Stimulated activated CD8-positive, alpha-beta memory T cell treated with anti-CD3 and anti-CD28 coated beads, Interleukin-15, amount 100 ng/mL, for 48 hours (primary cell): Measurements from ENCODE around the gene AP2B1.

Experiments used
- DNase-seq, 2 donors: peaks; one replicate each; pipeline ENCODE4 v3.0.0-alpha.2; 2020; ENCODE audit warnings: low read depth in 2 of 2

The AP2B1 gene

GRCh38 chr17:35730400-35731005 lies 143.4 kb downstream of the AP2B1 start:
- no peak for DNase-seq

- DNase-seq, result peak; percentile 17 to 23
Measured at GRCh38 chr17:35731239-35731916, 144.3 kb downstream of the AP2B1 start, which contains the start of gene RASL10B. TSS of gene RASL10B (plus strand) at chr17:35731639. CDS start at chr17:35735185, 3,546 bp downstream.

DNA sequence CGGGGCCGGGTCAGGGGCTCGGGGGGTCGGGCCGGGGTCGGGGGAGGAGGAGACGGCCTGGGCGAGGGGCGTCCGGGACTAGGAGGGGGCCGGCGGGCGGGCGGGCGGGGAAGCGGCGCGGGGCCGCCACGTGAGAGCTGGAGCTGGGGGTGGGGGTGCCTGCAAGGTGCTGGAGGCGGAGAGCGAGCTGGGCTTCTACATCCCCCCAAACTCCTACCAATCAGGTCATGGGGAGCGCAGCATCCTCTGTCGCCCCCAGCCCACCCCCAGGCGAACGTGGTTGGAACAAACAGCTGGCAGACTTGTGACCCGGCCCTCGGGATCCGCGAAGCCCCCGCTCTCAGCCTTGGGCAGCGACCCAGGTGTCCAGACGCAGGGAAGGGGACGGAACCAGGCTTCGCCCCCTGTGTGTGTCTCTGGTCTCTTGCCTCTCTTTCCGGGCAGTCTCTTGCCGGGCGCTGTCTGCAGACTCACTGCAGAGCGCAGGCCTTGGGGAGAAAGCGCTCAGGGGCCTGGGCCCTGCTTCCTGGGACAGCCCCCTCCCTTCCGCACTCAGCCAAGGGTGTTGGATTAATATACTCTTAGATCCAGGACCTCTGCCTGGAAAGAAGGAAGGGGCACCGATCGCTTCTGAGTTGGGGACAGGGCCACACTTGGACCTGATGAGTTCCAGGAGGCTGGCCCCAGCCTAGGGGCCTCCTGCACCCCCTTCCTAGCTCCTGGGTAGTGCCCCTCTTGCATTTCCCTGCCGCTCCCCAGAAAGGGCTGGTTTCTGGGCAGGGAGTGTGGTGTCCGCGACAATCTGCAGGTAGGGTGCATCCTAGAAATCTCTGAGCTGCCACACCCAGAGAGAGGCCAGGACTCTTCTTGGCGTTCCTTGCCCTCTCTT lies 145.0 kb downstream of the AP2B1 start:
- no peak for DNase-seq

- no peak for DNase-seq
Measured at GRCh38 chr17:35732806-35733136, 145.6 kb downstream of the AP2B1 start.

DNA sequence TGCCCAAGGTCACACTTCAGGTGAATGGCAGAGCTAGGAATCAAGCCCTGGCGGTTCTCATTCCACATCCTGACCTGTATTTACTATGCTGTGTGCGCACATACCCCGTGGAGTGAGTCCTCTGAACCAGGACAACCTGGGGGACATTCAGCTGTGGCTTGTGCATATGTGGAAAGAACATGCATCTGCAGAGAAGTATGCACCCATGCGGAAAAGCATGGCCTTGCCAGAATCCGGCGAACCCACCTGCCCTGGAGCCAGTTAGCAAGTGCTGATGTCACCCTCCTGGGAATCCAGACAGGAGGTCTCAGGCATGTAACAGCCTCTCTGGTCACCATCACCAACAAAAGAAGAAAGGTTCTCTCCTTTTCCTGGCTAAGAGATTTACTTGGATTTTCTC lies 146.2 kb downstream of the AP2B1 start:
- no peak for DNase-seq

DNA sequence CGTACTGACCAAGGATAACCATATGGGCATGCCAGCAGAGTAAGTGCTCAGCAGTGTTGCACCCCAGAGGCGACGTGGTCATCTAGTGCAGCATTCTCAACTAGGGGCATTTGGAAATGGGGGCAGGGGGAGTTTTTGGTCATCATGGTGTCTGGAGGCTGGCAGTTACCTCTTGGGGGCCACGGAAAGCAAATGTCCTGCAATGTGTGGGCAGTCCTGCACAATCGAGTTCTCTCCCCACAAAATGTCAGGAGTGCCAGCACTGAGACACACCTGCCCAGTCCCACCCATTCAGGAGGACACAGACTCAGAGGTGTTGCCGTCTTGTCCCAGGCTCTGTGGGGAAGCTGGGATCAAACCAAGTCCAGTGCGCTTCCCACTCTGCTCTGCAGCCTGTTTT lies 147.3 kb downstream of the AP2B1 start:
- no peak for DNase-seq

GRCh38 chr17:35735036-35735805 lies 148.1 kb downstream of the AP2B1 start:
- no peak for DNase-seq

GRCh38 chr17:35736236-35736635 lies 149.1 kb downstream of the AP2B1 start:
- no peak for DNase-seq

DNA sequence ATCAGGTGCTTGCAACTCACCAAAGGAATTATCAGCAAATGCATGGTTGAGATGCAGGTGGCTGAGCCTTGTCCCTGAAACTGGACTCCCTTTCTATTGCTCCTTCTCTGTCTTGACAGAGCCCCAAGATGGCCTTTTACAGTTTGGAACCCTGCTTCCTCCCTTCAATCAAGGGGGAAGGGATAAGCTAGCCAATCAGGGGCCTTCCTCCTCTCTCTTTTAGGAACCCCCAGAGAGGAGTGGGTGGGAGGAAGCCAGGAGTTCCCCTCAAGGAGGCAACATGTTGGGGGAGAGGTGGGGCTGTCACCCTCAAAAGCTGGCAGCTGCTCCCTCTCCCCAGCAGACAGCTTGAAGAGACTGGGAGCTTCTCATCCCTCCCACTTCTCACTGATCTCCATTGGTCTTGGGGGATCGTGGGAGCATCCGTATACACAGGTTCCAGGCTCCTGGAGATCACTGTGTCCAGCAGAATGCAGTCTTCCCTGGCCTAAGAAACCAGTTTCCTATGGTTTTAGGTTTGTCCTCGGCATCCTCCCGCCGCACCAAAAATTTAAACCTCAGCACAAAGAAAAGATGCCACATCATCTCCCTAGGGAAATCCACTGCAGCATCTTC lies 151.5 kb downstream of the AP2B1 start:
- DNase-seq, result no peak

- DNase-seq, result no peak
Measured at GRCh38 chr17:35740216-35740615, 153.1 kb downstream of the AP2B1 start.

DNA sequence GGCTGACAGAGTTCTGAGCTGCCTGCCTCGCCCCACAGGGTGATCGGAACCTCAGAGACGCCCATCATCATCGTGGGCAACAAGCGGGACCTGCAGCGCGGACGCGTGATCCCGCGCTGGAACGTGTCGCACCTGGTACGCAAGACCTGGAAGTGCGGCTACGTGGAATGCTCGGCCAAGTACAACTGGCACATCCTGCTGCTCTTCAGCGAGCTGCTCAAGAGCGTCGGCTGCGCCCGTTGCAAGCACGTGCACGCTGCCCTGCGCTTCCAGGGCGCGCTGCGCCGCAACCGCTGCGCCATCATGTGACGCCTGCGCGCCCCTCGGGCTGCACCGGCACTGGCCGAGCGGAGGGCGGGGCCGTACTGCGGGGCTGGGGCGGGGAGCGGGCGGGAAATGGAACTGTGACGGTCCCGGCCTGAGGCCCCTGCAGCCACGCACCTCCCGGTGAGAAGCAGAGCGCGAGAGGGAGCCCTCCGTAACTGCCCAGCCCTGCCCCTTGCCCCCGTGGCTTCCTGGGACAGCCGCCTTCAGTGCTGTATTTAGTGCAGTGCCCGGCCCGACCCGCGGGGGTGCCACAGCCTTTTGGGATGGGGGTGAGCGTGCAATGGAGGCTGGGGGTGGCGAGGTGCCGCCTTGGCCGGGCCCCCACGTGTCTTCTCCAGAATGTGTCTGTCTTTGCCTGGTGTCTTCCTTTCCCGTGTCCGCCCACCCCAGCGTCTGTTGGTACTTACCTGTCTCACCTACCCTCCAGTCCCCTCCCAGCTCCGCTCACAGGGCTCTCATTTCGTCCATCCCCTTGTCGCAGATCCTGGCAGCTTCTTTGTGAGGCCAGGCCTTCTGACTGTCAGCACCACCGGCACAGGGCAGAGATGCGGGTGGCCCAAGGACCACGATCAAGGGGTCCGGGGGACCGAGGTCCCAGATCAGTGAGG lies 154.1 kb downstream of the AP2B1 start:
- peak; percentile 11 to 16 for DNase-seq

- DNase-seq, result no peak
Measured at GRCh38 chr17:35742496-35742895, 155.4 kb downstream of the AP2B1 start.

DNA sequence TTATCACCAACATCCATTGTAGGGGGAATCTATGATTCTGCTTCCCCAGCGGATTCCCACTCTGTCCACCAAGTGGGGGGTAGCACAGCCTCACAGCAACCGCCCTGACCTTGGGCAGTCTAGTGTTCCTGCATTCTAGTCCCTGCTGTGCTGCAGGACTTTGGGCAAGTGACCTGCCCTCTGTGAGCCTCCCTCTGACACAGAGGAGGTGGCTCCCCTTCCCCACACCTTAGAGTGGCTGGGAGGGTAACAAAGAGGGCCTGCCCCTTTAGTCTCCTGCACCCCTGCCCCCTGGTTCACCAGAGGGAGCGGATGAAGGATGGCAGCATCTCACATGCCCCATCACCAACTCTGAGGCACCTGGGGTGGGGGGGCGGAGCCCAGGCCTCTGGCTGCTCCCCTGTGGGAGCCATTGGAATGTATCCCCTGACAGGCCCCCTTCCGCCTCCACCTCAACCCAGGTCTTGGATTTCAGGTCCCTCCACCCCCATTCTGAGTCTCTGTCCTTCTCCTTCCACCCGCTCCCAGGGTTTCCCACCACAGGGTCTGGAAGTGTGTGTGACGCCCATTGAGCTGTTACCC lies 155.9 kb downstream of the AP2B1 start:
- no peak for DNase-seq

GRCh38 chr17:35743626-35744328 lies 156.7 kb downstream of the AP2B1 start:
- DNase-seq, result no peak

DNA sequence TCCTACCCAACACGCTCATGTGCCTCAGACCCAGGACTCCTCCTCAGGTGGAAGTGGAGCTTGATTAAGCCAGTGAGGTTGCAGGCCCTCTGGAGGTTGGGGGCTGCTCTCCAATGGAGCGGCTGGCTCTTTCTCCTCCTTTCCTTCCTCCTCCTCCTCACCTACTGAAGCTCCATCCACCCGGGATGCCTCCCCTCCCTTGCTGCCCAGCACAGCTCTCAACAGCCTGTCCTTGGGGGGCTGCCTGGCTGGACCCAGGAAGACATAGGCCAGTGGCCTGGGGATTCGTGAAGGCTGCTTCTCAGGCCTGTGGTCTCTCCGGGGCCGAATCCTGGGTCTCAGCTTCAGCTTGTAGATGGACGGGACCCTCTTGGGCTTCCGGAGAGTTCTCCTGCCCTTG lies 157.7 kb downstream of the AP2B1 start:
- DNase-seq, result no peak

GRCh38 chr17:35745246-35745645 lies 158.1 kb downstream of the AP2B1 start:
- DNase-seq, result no peak

GRCh38 chr17:35745749-35746320 lies 158.7 kb downstream of the AP2B1 start:
- no peak for DNase-seq

GRCh38 chr17:35747540-35748017 lies 160.5 kb downstream of the AP2B1 start:
- DNase-seq, result peak; percentile 52 to 53

DNA sequence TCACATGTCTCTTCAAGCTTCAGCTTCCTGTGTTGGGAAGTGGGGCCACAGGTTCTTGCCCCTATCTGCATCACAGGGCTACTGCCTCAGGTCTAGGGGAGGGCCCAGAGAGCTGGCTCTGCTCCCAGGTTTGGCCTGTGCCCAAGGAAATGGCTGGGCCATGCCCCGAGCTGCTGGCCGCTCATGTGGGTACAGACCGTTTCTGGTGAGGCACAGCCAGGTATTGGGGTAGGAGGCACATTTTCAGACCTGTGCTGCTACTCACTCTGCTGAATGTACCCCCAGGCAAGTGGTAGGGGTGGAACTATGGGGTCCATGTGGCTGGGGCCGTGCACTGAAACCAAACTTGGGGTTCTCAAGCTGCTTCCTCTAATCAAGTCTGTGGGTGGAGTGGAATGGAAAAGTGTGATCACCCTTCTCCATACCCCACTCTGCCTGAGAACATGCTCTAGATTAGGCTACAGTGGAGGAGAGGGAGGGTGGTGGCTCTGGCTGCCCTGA lies 161.3 kb downstream of the AP2B1 start:
- DNase-seq, result no peak
